22Rv1 (cell line): ENCODE measurements around the gene TIMM50.

Experiments used
- H3K27ac ChIP-seq: fragments of 450-650 bp; 2 replicates; pipeline ENCODE4 v1.5.1; 2017
- CTCF ChIP-seq: fragments of 450-650 bp; IDR thresholded peaks from 2 replicates; pipeline ENCODE4 v1.5.1; 2017; ENCODE audit warnings: mild to moderate bottlenecking
- ZFX ChIP-seq: fragments of 450-650 bp; IDR thresholded peaks from 2 replicates; pipeline ENCODE4 v1.6.1; 2017; ENCODE audit warnings: antibody characterized with exemption, borderline replicate concordance

The TIMM50 gene

DNA sequence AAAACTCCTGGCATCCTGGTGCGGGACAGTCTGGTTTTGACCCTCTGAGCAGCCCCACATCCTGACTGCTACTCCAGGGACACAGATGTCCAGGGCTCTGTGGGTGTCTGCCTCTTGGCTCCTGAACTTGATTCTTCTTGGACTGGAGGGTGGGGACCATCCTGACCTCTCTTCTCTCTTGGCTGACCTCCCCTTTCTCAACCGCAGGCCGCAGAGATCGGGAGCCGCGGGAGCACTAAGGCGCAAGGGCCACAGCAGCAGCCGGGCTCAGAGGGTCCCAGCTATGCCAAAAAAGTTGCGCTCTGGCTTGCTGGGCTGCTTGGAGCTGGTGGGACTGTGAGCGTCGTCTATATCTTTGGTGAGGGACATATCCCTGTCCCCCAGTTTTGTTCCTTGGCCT lies 1.0 kb downstream of the TIMM50 start:
- peak overlapping the region; percentile 73 for H3K27ac ChIP-seq

DNA sequence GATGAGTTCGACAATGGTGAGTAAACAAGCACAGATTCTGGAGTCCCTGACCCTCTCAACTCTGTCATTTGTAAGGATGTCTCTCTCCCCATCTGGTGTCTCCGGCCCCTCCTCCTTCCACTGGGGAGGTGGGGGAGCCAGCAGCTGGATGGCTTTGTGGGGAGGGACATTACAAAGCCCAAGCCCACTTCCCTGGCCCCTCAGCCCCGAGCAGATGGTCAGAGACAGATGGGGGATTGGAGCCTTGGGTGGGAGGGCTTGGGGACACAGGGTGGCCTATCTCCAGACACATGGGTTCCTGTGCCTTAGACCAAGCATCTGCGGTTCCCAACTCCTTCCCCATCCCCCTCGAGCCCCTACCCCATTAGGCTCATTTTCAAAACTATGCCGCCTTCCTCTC lies 2.5 kb downstream of the TIMM50 start:
- TF ChIP-seq ZFX (no peak), CTCF (no peak)
- H3K27ac ChIP-seq, result no peak overlapping the region

More for the DNA sequence above, 1.0 kb downstream of the TIMM50 start:
- no peak for TF ChIP-seq CTCF
- no peak for TF ChIP-seq ZFX

GRCh38 chr19:39489756-39490155 lies 9.1 kb downstream of the TIMM50 start:
- TF ChIP-seq ZFX, result no peak
- no peak for TF ChIP-seq CTCF
- H3K27ac ChIP-seq, result no peak overlapping the region

DNA sequence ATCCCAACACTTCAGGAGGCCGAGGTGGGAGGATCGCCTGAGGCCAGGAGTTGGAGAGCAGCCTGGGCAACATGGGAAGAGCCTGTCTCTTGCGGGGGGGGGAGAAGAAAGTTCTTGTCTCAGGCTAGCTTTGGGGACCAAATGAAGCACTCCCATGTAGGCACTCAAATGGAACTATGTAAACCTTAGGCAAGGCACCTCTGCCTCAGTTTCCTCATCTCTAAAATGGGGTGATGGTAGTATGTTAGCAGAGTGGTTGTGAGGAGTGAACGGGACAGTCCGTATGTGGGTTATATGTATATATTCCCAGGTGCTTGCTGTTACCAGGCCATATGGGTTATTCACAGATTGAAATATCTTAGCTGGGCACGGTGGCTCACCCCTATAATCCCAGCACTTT lies 11.6 kb downstream of the TIMM50 start:
- no peak for TF ChIP-seq CTCF
- TF ChIP-seq ZFX, result no peak
- H3K27ac ChIP-seq, result no peak overlapping the region

DNA sequence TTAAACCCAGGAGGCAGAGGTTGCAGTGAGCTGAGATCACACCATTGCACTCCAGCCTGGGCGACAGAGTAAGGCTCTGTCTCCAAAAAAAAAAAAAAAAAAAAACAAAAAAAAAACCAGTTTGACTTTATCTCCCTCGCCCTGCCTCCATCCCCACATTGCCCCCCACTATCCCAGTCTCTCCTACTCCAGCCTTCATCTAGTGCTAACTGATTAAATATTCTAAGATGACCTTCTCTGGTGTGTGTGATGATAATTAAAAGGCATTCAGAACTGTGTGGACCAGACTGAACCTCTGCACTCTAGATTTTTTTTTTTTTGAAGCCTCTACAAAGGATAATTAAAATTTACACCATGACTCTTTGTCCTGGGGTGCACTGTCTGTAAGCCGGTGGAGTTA lies 12.2 kb downstream of the TIMM50 start:
- H3K27ac ChIP-seq, result no peak overlapping the region
- TF ChIP-seq ZFX, result no peak
- no peak for TF ChIP-seq CTCF

DNA sequence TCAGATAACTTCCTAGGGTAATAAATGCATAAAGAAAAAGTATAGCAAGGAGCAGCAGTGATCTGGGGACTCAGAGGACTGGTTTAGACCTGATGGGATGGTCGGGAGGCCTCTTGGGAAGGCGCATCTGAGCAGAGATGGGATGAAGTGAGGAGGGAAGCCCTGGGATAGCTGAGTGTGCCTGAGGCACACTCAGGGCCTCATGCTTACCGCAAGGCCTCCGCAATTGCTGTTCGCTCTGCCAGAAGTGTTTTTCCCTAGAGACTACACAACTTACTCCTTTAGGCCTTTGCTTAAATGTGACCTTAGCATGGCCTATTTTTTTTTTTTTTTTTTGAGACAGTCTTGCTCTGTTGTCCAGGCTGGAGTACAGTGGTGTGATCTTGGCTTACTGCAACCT lies 14.0 kb downstream of the TIMM50 start:
- no peak overlapping the region for H3K27ac ChIP-seq
- no peak for TF ChIP-seq CTCF
- TF ChIP-seq ZFX, result no peak

- TF ChIP-seq CTCF (no peak), ZFX (no peak)
- H3K27ac ChIP-seq, result no peak overlapping the region
These were observed 15.4 kb downstream of the TIMM50 start for GRCh38 chr19:39496063-39496462.

GRCh38 chr19:39497701-39497995 lies 17.0 kb downstream of the TIMM50 start:
- no peak overlapping the region for H3K27ac ChIP-seq
- no peak for TF ChIP-seq CTCF
- TF ChIP-seq ZFX, result no peak
